HG02678 (cell line): ENCODE data around the gene BOK.
A peak's percentile ranks its signal among the peaks of the same experiment; 100 is the strongest.

Experiments used
- ATAC-seq: cut with Tn5 transposase; IDR thresholded peaks from one replicate; pipeline ENCODE4 v1.9.1; 2021; ENCODE audit warnings: mild to moderate bottlenecking, moderate library complexity; ENCODE audit not compliant: unreplicated experiment

The BOK gene

DNA sequence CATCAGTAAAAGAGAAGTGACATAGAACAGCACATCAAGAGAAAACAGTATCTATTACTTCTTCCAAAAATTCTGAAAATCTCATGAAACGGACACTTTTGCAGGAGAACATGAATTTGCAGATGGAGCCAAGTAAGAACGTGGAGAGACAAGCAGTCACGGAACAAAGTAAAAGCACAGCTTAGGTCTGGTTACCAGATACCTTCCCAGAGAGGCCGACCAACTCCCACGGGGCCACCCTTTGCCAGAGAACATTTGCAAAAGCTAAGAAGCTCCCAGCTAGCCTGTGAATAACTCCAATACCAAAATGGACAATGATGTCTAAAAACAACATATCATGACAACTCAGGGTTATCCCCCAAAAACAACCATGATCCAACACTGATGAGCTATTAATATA lies 39.5 kb downstream of the BOK start:
- ATAC-seq = no peak

DNA sequence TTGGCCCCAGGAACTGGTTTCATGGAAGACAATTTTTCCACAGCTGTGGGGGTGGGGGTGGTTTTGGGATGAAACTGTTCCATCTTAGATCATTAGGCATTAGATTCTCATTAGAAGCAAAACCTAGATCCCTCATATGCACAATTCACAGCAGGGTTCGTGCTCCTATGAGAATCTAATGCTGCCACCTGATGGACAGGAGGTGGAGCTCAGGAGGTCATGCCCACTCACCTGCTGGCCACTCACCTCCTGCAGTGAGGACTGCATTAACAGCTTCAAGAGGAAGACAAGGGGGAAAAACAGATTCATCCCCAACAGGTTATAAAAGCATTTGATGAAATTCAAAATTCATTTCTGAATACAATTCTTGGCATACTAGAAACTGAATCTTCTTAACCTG lies 39.9 kb downstream of the BOK start:
- no peak for ATAC-seq

DNA sequence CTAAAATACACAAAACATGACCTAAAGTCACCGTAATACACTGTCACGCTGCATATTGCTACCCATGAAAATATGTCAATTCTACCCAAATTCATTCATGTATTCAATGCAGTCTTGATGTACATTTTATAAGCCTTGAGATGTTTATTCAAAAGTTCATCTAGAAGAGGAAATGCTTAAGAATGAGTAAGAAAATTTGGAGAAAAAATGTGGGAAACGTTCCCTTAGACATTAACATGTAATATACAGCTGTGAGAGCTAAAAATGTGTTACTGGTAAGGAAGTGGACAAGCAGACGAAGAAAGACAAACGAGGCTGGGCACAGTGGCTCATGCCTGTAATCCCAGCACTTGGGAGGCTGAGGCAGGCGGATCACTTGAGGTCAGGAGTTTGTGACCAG lies 41.1 kb downstream of the BOK start:
- no peak for ATAC-seq

DNA sequence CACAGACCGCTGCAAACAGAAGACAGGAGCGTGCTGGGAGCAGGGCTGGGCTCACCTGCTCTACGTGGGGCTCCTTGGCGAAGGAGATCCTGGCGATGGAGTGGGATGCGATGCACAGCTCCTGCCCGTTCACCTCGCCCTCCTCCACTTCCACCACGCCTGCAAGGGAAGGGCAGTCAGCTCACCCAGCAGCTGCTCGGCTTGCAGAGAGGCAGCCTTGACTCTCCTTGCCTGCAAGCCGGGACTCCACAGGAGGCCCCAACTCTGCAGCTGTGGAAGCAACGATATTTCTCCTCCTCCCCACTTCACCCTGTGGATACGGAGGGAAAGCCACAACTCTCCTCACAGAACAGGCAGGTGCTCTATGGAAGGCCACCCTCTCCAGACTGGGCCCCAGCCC lies 43.3 kb downstream of the BOK start:
- no peak for ATAC-seq

DNA sequence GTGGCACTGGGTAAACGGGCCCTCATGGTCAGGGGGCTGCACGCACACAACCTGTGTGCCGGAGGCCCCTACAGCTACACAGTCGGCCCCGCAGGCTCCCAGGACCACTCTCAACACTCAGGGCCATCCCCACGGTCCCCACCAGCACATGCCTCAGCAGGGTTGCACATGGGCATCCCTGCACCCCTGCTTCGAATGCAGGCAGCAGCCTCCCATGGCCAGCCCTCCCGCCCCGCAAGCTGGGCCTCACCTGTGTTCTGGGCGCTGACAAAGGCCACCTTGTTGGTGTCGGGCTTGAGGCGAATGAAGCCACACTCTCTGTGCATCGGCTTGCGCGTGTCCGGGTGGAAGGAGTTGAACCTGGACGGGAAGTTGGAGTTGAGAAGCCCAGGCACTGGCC lies 44.2 kb downstream of the BOK start:
- ATAC-seq = no peak

DNA sequence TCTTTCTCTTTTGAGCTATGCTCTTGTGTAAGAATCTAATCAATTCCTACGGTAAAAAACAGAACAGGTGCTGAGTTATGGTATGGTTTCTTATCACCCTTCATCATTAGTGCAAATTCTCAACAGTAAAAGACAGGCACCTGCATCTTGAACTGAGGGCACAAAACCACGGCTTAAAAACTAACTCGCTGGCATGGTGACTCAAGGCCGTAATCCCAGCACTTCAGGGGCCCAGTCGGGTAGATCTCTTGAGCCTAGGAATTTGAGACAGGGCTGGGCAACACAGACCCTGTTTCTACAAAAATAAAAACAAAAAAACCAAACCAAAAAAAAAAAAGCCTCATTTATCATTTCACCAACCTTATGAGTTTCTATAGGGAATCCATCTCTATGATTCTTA lies 45.1 kb downstream of the BOK start:
- no peak for ATAC-seq

DNA sequence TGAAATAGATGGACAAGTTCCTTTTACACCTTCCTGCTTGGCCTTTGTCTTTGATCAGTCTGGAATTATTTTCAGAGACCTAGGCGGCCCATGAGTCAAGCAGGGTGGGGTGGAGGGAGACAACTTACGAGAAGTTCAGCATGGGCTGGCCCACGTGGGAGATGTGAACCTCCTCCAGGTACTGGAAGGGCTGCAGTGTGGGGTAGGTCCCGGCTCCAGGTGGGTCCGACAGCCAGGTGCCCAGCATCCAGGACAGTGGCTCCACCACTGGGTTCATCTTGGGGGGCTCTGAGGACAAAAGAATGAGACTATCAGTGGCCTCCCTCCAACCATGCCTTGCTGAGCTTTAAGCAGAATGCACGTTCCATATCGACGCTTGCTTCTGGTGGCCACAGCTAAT lies 47.6 kb downstream of the BOK start:
- no peak for ATAC-seq

DNA sequence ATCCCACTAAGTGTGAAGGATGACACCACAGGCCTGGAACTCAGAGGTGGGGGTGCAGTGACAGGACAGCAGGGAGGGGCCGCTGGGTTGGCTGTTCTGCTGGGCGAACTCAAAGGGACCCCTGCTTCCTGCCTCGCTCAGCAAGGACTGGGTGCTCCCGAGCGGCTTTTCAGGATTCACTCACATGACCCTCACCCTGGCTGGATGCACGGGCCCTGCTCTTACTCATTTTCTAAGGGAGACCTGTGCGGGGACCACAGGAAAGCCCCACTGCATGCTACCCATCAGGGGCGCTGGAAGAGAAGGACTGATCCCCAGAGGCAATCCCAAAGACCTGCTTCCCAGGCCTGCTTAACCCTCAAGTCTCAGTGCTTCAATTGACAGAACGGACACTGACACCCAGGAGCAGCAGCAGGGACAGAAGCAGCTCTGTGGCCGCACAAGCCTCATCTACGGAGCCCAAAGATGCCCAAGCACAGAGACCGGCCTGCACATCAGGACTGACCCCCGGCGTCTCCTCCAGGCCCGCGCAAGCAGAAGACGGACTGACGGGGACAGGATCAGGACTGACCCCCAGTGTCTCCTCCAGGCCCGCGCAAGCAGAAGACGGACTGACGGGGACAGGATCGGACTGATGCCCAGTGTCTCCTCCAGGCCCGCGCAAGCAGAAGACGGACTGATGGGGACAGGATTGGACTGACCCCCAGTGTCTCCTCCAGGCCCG lies 48.8 kb downstream of the BOK start:
- no peak for ATAC-seq

DNA sequence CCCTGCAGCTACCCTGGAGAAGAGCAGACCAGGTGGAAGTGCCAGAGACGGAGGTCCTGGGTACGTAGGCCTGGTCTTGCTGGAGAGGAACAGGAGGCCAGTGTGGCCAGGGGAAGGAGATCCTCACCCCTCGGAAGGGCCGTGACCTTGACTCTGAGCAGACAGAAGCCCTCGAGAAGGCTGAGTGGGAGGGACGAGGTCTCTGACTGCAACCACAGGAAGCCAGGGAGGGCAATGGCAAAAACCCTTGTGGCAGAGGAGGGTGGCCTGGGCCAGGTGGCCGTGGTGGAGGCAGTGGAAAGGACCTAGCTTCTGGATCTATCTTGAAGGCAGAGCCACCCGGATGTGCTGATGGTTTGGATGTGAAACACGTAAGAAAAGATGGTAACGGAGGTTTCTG lies 50.3 kb downstream of the BOK start:
- no peak for ATAC-seq

DNA sequence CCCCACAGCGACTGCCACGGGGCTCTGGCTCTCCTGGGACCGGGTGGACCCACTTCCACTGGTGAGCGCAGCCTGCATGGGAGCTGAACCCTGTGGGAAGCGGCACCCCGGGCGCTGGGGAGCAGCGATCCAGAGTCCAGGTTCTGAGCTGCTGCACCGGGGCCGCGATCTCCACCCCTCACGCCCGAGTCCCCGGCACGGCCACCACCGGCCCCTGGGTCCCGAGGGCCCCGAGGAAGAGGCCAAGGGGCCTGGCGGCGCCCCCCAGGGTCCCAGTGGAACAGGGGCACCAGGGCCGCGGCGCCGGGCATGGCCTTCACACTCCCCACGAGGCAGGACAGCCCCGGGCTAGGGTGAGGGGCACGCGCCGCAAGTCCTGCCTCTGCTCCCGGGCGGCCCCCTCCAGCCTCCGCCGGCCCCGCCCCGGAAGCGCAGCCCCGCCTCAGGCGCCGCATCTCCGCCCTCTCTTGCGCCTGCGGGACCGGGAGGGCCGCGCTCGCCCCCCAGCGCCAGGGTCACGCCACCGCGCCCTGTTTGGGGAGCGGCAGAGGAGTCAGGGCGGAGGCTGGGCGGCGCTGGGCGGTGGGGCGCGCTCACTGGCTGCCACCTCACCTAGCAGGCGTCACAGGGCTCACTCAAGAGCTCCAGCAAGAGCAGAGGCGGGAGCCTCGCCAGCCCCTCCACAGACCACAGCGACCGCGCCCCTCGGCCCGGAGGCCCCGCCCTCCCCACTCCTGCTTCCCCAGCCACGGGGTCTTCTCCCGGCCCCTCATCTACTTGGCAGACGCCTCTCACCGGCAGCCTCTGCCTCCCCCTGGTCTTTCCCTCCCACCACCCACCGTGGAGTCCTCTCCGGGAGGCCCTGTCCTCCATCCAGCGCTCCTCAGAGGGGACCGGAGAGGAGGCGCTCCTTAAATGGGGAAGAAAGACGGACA lies 51.6 kb downstream of the BOK start:
- ATAC-seq = peak; percentile 97

DNA sequence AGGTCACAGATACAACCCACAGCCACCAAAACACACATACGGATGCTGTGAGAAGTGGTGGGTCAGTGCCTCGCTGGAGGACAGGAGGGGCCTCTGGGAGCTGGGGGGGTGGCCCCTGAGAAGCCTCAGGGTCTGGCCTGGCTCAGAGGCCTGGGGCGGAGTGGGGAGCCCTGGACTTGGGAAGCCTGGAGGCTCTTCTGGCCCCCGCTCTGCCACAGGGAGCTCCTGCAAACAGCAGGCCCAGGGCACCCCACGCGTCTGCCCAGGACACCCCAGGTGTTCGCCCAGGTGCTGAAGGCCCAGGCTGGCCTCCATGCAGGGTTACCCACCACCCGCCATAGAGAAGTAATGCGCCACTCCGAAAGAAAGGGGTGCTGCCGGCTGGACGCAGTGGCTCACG lies 52.5 kb downstream of the BOK start:
- ATAC-seq = no peak

DNA sequence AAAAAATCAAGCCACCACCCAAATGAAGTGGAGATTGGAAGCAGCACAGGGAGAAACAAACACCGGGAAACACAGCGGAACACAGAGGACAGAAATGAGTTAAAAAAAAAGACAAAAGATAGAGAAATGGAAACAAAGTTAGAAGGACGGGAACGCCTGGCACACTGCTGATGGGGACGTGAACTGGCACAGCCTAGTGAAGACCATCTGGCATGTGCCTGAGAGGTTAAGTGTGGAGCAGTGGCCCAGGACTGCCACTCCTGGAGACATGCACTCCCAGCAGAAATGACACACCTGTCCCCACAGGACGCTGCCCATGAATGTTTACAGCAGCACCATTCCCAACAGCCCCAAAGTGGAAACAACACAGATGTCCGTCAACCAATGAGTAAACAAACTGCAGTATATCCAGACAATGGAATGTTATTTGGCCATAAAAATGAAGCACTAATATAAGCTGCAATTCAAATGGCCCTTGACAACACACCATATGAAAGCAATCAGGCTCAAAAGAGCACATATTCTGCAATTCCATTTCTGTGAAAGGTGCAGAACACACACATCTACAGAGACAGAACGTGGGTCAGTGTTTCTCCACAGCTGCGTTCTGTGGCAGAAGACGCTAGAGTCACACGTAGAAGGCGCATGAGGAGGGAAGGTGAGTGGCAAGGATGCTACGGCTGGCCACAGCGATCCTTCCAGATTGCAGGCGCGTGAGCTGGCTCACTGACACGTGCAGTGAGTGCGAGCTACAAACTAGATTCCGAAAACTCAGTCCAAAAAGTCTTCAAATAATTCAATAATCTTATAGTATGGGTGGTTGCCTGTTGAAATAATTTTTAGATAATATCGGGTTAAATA lies 53.8 kb downstream of the BOK start:
- no peak for ATAC-seq

DNA sequence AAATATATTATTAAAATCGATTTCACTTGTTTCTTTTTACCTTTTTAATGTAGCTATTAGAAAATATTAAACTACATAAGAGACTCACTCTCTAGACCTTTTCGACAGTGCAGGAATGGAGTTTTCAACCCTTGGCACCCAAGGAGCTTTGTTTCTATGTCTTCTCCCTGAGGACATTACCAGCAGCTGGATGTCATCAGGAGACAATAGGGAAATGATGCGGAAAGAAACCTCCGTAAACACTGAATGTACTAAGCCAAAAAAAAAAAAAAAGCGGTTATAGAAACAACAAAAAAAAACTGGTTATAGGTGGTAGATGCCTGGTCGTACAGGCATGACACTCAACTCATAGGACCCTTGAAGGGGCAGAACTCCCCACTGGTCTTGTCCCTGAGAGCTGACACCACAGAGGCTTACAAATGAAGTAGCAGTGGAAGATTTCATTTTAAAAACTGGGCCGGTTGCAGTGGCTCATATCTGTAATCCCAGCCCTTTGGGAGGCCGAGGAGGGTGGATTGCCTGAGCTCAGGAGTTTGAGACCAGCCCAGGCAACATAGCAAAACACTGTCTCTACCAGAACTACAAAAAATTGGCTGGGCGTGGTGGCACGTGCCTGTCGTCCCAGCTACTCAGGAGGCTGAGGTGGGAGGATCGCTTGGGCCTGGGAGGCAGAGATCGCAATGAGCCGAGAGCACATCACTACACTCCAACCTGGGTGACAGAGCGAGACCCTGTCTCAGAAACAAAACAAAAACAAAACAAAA lies 54.7 kb downstream of the BOK start:
- no peak for ATAC-seq

DNA sequence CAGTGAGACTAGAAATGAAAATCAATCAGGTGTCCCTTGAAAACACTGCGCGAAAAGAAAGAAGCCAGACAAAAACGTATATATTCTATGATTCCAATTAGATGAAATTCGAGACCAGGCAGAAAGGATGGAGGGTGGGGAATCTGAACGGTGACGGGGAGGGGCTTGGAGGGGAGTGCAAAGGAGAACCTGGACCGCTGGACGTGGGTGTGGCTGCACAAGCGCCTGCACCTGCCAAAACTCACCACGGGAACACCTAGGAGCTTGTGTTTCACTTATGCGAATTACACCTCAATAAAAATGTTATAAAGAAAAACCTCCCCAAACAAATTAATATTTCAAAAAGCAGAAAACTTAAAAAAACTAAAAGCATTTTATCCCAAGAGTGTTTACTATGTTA lies 56.5 kb downstream of the BOK start:
- no peak for ATAC-seq

DNA sequence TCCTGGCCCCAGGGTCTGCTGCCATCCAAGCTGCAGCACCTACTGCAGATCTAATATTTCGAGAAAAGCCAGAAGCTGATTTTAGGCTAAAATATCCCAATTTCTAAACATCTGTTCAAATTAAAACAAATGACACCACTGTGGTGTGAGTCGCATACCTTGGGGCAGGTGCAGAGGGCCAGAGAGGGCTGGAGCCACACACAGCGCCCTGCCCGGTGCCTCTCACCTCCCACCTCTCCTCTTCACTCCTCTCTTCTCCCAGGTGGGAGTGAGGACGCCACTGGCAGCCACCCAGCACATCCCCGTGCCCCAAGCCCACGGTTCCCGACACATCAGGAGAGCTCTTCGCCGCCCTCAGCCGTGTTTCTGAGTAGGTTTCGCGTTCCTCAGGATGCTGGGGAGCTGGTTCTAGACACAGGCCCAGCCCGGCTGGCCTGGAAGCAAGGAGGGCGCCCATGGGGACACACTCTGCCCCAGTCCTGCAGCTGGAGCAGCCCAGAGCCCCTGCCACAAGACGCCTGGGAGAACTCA lies 57.0 kb downstream of the BOK start:
- ATAC-seq = no peak

DNA sequence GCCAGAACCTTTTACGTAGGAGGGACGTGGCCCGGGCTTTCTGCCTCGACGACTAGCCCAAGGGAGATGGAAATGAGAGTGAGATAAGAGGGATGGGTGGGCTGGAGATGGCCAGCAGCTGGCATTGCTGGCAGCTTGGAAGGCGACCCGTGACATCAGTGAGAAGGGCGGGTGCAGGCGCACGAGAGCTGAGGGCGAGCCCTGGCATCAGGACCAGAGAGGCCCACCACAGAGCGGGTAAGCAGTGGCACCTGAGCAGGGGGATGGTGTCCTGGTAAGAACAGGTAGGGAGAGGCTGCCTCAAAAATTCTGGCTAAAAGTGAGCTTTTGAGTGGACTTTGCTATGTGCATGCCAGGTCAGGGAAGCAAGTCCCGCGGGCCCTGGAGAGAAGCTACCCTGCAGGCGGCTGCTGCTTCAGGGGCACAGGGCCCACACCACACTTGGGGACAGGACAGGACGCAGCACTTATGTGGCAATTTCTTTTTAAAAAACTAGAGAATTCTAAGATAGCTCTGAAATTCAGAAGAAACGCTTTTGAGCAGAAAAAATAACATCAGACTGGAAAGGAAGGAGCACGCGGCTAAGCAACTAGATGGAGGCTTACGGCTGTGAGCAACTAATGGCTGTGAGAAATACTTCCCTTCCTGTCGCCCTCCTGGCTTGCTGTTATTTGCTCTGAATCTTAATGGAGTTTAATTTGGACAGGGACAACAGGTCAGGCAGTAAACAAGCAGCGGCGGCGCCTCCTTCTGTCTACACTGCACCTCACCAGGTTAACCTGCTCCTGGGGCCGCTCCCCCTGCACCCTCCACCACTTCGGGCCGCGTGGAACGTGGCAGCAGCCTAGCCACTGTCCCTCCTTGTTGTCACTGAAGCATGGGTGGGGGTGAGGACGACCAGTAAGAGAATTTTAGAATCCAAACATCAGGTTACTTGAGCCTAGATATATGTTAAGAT lies 57.9 kb downstream of the BOK start:
- ATAC-seq = no peak

DNA sequence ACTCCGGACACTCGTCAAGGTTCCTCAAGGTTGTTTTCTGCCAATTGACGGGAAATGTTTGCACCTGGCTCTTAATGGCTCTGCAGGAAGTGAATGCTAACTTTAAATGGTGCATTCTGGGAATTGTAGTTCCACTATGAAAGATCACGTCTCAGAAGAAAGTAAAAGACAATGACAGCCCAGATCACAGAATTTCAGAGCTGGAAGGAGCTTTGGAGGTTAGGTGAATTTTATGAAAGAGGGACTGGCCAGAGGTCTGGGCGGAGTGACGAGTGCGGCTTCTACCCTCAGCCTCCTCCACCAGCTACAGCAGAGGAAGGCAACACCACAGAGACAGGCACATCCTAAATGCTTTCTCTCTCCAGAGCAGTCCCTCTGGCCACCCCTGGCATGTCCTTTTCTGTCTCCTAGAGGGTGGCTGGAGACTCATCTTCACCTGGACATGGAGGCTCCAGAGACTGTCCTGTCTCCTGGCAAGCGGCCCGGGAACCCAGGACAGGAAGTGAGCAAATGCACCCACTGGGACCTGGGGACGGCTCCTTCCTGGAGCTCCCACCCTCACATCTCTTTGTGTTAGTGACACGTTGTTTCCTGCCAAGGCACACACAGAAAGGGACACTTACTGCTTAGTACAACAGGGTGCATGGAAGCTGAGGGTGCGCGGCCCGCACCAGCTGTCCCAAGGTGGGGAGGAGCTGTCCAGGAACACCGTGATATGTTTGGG lies 59.0 kb downstream of the BOK start:
- ATAC-seq = peak; percentile 56

DNA sequence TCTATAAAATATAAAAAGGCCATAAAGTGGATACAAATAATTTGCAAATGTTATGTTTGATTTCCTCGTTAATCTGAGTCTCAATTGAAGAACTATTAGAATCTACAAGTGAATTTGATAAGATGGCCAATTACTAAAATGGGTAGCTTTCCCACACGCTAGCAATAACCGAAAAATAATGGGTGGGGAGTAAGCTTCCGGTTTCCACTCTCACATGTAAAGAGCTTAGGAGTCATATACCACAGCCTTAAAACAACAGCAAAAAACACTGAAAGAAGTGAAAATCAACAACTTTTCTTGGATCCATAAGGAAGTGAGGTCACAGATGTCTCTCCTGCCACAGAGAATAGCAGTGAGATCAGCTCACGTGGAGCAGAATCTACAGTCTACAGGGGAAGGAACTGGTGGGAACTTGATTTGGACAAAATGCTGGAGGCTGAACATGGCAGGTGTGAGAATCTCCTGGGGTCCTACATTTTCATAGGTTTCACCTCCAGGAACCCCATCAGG lies 59.8 kb downstream of the BOK start:
- no peak for ATAC-seq
